ENCODE results near the gene PSMD1.
A peak's percentile ranks its signal among the peaks of the same experiment; 100 is the strongest.

PSMD1 gene

GRCh38 chr2:231126123-231126522 lies 69.5 kb downstream of the PSMD1 start (continued):
- TF ChIP-seq SNAI2 (CRISPR knock-in tag; IDR thresholded peaks at IDR 0.05) (no peak), CSDC2 (CRISPR knock-in tag; IDR thresholded peaks at IDR 0.05) (no peak), ESRRG (CRISPR knock-in tag; IDR thresholded peaks at IDR 0.05) (no peak), ZNF8 (CRISPR knock-in tag; IDR thresholded peaks at IDR 0.05) (no peak), ARNTL (CRISPR knock-in tag; IDR thresholded peaks at IDR 0.05; ENCODE audit: borderline replicate concordance, low read depth) (no peak)

GRCh38 chr2:231127480-231127879 lies 70.8 kb downstream of the PSMD1 start:
- no peak for ATAC-seq
- TF ChIP-seq PPARA (CRISPR knock-in tag; IDR thresholded peaks at IDR 0.05; ENCODE audit: borderline replicate concordance) (no peak), TSHZ2 (CRISPR knock-in tag; IDR thresholded peaks at IDR 0.05) (no peak), TCF4 (CRISPR knock-in tag; IDR thresholded peaks at IDR 0.05; ENCODE audit: borderline replicate concordance) (no peak), POU6F1 (CRISPR knock-in tag; IDR thresholded peaks at IDR 0.05; ENCODE audit: borderline replicate concordance, low read depth) (no peak), ZFP30 (CRISPR knock-in tag; IDR thresholded peaks at IDR 0.05) (no peak), RARB (CRISPR knock-in tag; IDR thresholded peaks at IDR 0.05) (no peak), ZNF565 (CRISPR knock-in tag; conservative IDR thresholded peaks at IDR 0.05; ENCODE audit: low read depth) (no peak), ZFP3 (CRISPR knock-in tag; IDR thresholded peaks at IDR 0.05) (no peak), ESRRG (CRISPR knock-in tag; IDR thresholded peaks at IDR 0.05) (no peak), ZNF8 (CRISPR knock-in tag; IDR thresholded peaks at IDR 0.05) (no peak), ZC3H10 (CRISPR knock-in tag; IDR thresholded peaks at IDR 0.05) (no peak), ARNTL (CRISPR knock-in tag; IDR thresholded peaks at IDR 0.05; ENCODE audit: borderline replicate concordance, low read depth) (no peak), CREB5 (CRISPR knock-in tag; IDR thresholded peaks at IDR 0.05; ENCODE audit: low read depth) (no peak), TOX (CRISPR knock-in tag; IDR thresholded peaks at IDR 0.05; ENCODE audit: borderline replicate concordance) (no peak), SNAI2 (CRISPR knock-in tag; IDR thresholded peaks at IDR 0.05) (no peak)
- TF ChIP-seq, protein P1, sequence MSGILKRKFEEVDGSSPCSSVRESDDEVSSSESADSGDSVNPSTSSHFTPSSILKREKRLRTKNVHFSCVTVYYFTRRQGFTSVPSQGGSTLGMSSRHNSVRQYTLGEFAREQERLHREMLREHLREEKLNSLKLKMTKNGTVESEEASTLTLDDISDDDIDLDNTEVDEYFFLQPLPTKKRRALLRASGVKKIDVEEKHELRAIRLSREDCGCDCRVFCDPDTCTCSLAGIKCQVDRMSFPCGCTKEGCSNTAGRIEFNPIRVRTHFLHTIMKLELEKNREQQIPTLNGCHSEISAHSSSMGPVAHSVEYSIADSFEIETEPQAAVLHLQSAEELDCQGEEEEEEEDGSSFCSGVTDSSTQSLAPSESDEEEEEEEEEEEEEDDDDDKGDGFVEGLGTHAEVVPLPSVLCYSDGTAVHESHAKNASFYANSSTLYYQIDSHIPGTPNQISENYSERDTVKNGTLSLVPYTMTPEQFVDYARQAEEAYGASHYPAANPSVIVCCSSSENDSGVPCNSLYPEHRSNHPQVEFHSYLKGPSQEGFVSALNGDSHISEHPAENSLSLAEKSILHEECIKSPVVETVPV (CRISPR knock-in tag; IDR thresholded peaks at IDR 0.05): no peak

- ATAC-seq: peak; percentile 8; the same call in 1 of the 3 replicates
- TF ChIP-seq ISL1 (CRISPR knock-in tag; IDR thresholded peaks at IDR 0.05): peak; percentile 85
- no peak for TF ChIP-seq BACH2 (CRISPR knock-in tag; IDR thresholded peaks at IDR 0.05; ENCODE audit: borderline replicate concordance)
Observed at GRCh38 chr2:231127936-231128335, 71.3 kb downstream of the PSMD1 start.

DNA sequence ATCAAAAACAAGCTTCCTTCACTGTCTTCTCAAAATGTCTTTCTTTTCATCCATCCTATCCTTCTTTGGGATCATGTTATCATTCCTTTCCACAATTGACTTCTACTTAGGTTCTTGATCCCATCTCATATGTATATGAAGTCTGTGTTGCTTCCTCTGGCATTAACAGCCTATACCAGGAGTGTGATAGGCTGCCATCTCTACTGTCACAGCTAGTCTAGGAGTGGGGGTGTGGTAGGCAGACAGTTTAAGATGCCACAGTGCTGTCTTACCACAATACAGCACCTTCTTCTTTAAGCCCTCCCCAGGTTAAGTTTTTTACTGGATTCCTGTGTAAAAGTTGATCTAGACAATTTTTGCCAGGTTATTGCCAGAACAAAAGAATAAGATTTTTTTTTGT lies 71.9 kb downstream of the PSMD1 start:
- no peak for TF ChIP-seq RARB (CRISPR knock-in tag; IDR thresholded peaks at IDR 0.05)
- TF ChIP-seq CREB5 (CRISPR knock-in tag; IDR thresholded peaks at IDR 0.05; ENCODE audit: low read depth): no peak
- no peak for TF ChIP-seq ZFP30 (CRISPR knock-in tag; IDR thresholded peaks at IDR 0.05)
- no peak for TF ChIP-seq TOX (CRISPR knock-in tag; IDR thresholded peaks at IDR 0.05; ENCODE audit: borderline replicate concordance)
- TF ChIP-seq ARNTL (CRISPR knock-in tag; IDR thresholded peaks at IDR 0.05; ENCODE audit: borderline replicate concordance, low read depth): no peak
- no peak for TF ChIP-seq PATZ1 (CRISPR knock-in tag; IDR thresholded peaks at IDR 0.05; ENCODE audit: borderline replicate concordance)
- TF ChIP-seq GLIS3 (CRISPR knock-in tag; IDR thresholded peaks at IDR 0.05): no peak
- TF ChIP-seq POU6F1 (CRISPR knock-in tag; IDR thresholded peaks at IDR 0.05; ENCODE audit: borderline replicate concordance, low read depth): no peak
- TF ChIP-seq ZFP3 (CRISPR knock-in tag; IDR thresholded peaks at IDR 0.05): no peak
- no peak for TF ChIP-seq ESRRG (CRISPR knock-in tag; IDR thresholded peaks at IDR 0.05)
- TF ChIP-seq SNAI2 (CRISPR knock-in tag; IDR thresholded peaks at IDR 0.05): no peak
- no peak for TF ChIP-seq ZC3H10 (CRISPR knock-in tag; IDR thresholded peaks at IDR 0.05)
- TF ChIP-seq BACH2 (CRISPR knock-in tag; IDR thresholded peaks at IDR 0.05; ENCODE audit: borderline replicate concordance): no peak
- no peak for TF ChIP-seq CSDC2 (CRISPR knock-in tag; IDR thresholded peaks at IDR 0.05)
- TF ChIP-seq OSR1 (CRISPR knock-in tag; IDR thresholded peaks at IDR 0.05): no peak
- TF ChIP-seq ZNF70 (CRISPR knock-in tag; IDR thresholded peaks at IDR 0.05): no peak
- no peak for TF ChIP-seq ISL1 (CRISPR knock-in tag; IDR thresholded peaks at IDR 0.05)
- TF ChIP-seq ZNF565 (CRISPR knock-in tag; conservative IDR thresholded peaks at IDR 0.05; ENCODE audit: low read depth): no peak
- TF ChIP-seq TCF4 (CRISPR knock-in tag; IDR thresholded peaks at IDR 0.05; ENCODE audit: borderline replicate concordance): no peak
- no peak for TF ChIP-seq ZNF8 (CRISPR knock-in tag; IDR thresholded peaks at IDR 0.05)
- no peak for ATAC-seq
